BE2C (cell line): ENCODE measurements around the gene ADGRG7.

Experiments
- DNase-seq: peaks from one replicate; pipeline ENCODE4 v3.0.0-alpha.2; 2020
- H3K27me3 ChIP-seq: fragments of 250-450 bp; sonication (Bioruptor Pico); 2 replicates; pipeline ENCODE4 v1.5.1; 2020; ENCODE audit warnings: mild to moderate bottlenecking
- H3K36me3 ChIP-seq: fragments of 250-450 bp; sonication (Bioruptor Pico); 2 replicates; pipeline ENCODE4 v1.5.1; 2020; ENCODE audit warnings: mild to moderate bottlenecking
- H3K4me1 ChIP-seq: fragments of 250-450 bp; sonication (Bioruptor Pico); 2 replicates; pipeline ENCODE4 v1.5.1; 2020
- H3K4me3 ChIP-seq: 2 replicates; pipeline ENCODE4 v1.5.1; 2011; ENCODE audit warnings: low read depth, low read length
- H3K9me3 ChIP-seq: fragments of 250-450 bp; sonication (Bioruptor Pico); 2 replicates; pipeline ENCODE4 v1.5.1; 2020
- TF ChIP-seq, protein P1 (sequence below): IDR thresholded peaks from 2 replicates; pipeline ENCODE4 v1.5.1; 2012; ENCODE audit warnings: mild to moderate bottlenecking, low read depth, low read length

The ADGRG7 gene

GRCh38 chr3:100710261-100710968 is 101.0 kb downstream of the ADGRG7 start:
- peaks cover 3% of the 10 kb centered on the region for H3K4me1 ChIP-seq
- peak; percentile 58 for DNase-seq
- TF ChIP-seq, protein P1, sequence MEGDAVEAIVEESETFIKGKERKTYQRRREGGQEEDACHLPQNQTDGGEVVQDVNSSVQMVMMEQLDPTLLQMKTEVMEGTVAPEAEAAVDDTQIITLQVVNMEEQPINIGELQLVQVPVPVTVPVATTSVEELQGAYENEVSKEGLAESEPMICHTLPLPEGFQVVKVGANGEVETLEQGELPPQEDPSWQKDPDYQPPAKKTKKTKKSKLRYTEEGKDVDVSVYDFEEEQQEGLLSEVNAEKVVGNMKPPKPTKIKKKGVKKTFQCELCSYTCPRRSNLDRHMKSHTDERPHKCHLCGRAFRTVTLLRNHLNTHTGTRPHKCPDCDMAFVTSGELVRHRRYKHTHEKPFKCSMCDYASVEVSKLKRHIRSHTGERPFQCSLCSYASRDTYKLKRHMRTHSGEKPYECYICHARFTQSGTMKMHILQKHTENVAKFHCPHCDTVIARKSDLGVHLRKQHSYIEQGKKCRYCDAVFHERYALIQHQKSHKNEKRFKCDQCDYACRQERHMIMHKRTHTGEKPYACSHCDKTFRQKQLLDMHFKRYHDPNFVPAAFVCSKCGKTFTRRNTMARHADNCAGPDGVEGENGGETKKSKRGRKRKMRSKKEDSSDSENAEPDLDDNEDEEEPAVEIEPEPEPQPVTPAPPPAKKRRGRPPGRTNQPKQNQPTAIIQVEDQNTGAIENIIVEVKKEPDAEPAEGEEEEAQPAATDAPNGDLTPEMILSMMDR = peak; percentile 42
- peaks cover 27% of the 10 kb centered on the region for H3K36me3 ChIP-seq
- peak overlapping the region; percentile 80 for H3K4me3 ChIP-seq
- no peaks in the 10 kb centered on the region for H3K27me3 ChIP-seq
- no peaks in the 10 kb centered on the region for H3K9me3 ChIP-seq

DNA sequence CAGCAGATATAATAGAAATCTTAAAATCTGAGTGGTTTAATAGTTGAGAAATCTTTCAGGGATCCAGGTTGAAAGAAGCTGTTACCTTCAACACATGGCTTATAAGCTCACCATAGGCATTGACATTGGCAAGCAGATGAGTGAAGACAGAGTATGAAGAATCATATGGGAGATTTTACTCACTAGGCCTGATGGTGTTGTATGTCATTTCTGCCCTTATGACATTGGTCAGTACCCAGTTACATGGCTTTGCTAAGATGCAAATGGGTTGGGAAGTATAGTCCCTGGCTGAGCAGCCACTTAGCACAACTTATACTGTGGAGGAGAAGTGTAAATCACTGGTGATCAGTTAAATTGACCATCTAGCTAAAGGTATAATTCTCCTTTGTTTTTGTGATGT is 105.8 kb downstream of the ADGRG7 start:
- no peak for DNase-seq
- TF ChIP-seq, protein P1 = no peak
- H3K4me3 ChIP-seq = no peak overlapping the region
- H3K9me3 ChIP-seq = no peaks in the 10 kb centered on the region
- no peaks in the 10 kb centered on the region for H3K27me3 ChIP-seq
- peaks cover 51% of the 10 kb centered on the region for H3K36me3 ChIP-seq
- H3K4me1 ChIP-seq = no peaks in the 10 kb centered on the region

- Histone ChIP-seq H3K36me3 (peaks cover 63% of the 10 kb centered on the region), H3K27me3 (no peaks in the 10 kb centered on the region), H3K9me3 (no peaks in the 10 kb centered on the region; the same call in 1 of the 2 replicates), H3K4me3 (no peak overlapping the region), H3K4me1 (no peaks in the 10 kb centered on the region)
- TF ChIP-seq, protein P1 = no peak
- no peak for DNase-seq
Measured at GRCh38 chr3:100717063-100717462, 107.7 kb downstream of the ADGRG7 start.

DNA sequence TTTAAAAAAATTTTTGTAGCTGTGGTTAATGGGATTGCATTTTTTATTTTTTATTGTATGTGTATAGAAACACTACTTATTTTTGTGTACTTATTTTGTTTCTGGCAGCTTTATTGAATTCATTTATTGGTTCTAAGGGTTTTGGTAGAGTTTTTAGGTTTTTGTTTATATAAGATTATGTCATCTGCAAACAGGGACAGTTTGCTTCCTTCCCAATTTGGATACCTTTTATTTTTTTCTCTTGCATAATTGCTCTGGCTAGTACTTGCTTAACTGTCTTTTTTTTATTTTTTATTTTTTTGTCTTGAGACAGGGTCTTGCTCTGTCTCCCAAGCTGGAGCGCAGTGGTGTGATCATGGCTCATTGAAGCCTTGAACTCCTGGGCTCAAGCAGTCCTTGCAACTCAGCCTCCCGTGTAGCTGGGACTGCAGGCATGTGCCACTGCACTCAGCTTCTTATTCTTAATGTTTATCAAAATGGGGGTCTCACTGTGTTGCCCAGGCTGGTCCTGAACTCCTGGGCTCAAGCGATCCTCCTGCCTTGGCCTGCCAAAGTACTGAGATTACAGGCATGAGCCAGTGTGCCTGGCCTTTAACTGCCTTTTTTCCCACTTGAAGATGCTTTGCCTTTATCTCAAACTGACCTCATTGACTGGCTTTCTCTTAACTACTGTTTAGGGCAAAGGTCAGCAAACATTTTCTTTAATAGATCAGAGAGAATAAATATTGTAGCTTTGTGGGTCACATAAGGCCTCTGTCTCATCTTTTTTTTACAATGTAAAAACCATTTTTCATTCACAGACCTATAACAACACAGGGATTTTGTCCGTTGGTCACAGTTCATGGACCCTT is 108.5 kb downstream of the ADGRG7 start:
- H3K4me1 ChIP-seq = no peaks in the 10 kb centered on the region
- no peaks in the 10 kb centered on the region; the same call in 1 of the 2 replicates for H3K9me3 ChIP-seq
- DNase-seq = no peak
- no peak overlapping the region for H3K4me3 ChIP-seq
- TF ChIP-seq, protein P1 = no peak
- peaks cover 71% of the 10 kb centered on the region for H3K36me3 ChIP-seq
- H3K27me3 ChIP-seq = no peaks in the 10 kb centered on the region

- Histone ChIP-seq H3K4me3 (no peak overlapping the region), H3K9me3 (no peaks in the 10 kb centered on the region; the same call in 1 of the 2 replicates), H3K4me1 (no peaks in the 10 kb centered on the region), H3K27me3 (no peaks in the 10 kb centered on the region), H3K36me3 (peaks cover 63% of the 10 kb centered on the region)
- TF ChIP-seq, protein P1 = no peak
- DNase-seq = no peak
Measured at GRCh38 chr3:100719136-100719535, 109.7 kb downstream of the ADGRG7 start.

DNA sequence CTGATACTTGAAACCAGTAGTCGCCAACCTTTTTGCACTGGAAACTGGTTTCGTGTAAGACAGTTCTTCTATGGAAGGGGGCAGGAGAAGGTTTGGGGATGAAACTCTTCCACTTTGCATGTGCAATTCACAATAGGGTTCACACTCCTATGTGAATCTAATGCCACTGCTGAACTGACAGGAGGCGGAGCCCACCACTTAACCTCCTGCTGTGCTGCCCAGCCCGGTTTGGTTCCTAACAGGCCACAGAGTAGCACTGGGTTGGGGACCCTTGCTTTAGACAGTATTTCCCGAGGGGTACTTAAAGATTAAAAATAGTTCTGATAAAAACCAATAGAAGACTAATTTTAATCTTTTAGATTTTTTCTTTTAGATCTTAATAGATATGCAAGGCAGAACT is 111.0 kb downstream of the ADGRG7 start:
- Histone ChIP-seq H3K36me3 (peaks cover 60% of the 10 kb centered on the region), H3K9me3 (no peaks in the 10 kb centered on the region; the same call in 1 of the 2 replicates), H3K4me3 (no peak overlapping the region), H3K27me3 (no peaks in the 10 kb centered on the region), H3K4me1 (no peaks in the 10 kb centered on the region)
- DNase-seq = no peak
- TF ChIP-seq, protein P1 = no peak
